Measurements from ENCODE around the gene ERLEC1.

DNA sequence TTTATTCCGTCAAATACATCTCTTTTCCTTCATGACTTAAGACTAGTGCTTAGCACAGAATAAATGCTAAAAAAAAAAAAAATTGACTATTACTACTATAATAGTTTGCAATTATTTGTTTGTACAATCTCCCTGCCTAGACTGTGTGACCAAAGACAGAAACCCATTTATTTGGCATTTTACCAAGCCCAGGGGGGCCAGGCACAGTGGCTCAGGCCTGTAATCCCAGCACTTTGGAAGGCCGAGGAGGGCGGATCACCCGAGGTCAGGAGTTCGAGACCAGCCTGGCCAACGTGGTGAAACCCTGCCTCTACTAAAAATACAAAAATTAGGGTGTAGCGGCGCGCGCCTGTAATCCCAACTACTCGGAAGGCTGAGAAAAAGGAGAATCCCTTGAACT, 1.5 kb upstream of the ERLEC1 start:
- TF ChIP-seq EZH2 (IDR thresholded peaks at IDR 0.05; ENCODE audit: borderline replicate concordance), result no peak
- no peak for TF ChIP-seq CTCF (IDR thresholded peaks at IDR 0.05; ENCODE audit: poor library complexity)
- no peak for TF ChIP-seq EZH2phosphoT487 (IDR thresholded peaks at IDR 0.05; ENCODE audit: low read depth, severe bottlenecking, unreplicated experiment)

Data from hepatocyte (in vitro differentiated cells).